ENCODE measurements around the gene HECTD1. TPM values are rescaled to one million over a fixed set of nuclear protein-coding genes. Genes with fewer than 3 reads are reported as not detected.

The HECTD1 gene
- polyA plus RNA-seq, 1 of the 3 experiments (the other 2 are of a cell fraction) = 43.2 TPM

- WGBS (ENCODE audit: low lambda C conversion rate) = 98% methylated on average over 6 of the region's 6 CpGs
- Histone ChIP-seq H3K36me3 (replicated peaks in 1 of 2; ENCODE audit: control insufficient read depth in 1 of 2, insufficient read depth in 2 of 2, low read length in 1 of 2) (peaks cover 71 to 83% of the 10 kb centered on the region in 2 experiments), H2AFZ (ENCODE audit: low read depth) (no peak overlapping the region), H4K20me1 (ENCODE audit: insufficient read depth) (no peaks in the 10 kb centered on the region), H3K4me1 (ENCODE audit: control insufficient read depth in 1 of 2, insufficient read depth in 2 of 2, low read depth in 1 of 2, low read length in 1 of 2) (no peaks in the 10 kb centered on the region), H3F3A (replicated peaks; ENCODE audit: insufficient read depth) (no peaks in the 10 kb centered on the region), H3K4me2 (no peak overlapping the region), H3K4me3 (ENCODE audit: low read depth in 2 of 2, low read length in 1 of 2) (no peak overlapping the region), H3K27ac (ENCODE audit: low read depth in 2 of 2, low read length in 1 of 2) (no peak overlapping the region), H3K79me2 (ENCODE audit: insufficient read depth) (no peaks in the 10 kb centered on the region), H3K9ac (no peak overlapping the region), H3K27me3 (ENCODE audit: insufficient read depth) (no peaks in the 10 kb centered on the region), H3K9me2 (no peaks in the 10 kb centered on the region), H3K9me3 (no peaks in the 10 kb centered on the region)
- POLR2A ChIA-PET = no interaction called here
- DNase-seq = no peak
- CTCF ChIA-PET = interaction anchor here (1.5 to 1.8 kb wide), 2 partner anchors 9 to 35 kb away, joined by 3 read pairs; no protein-coding TSS in a partner anchor
- TF ChIP-seq EZH2phosphoT487 (IDR thresholded peaks at IDR 0.05; ENCODE audit: borderline replicate concordance, low read depth) = no peak
- TF ChIP-seq EP300 (IDR thresholded peaks at IDR 0.05; ENCODE audit: borderline replicate concordance in 1 of 2, low read depth in 1 of 2, low read length in 1 of 2) = no peak
- TF ChIP-seq SIN3A (IDR thresholded peaks at IDR 0.05; ENCODE audit: borderline replicate concordance, low read depth, low read length) = no peak
- no peak for TF ChIP-seq GATA2 (CRISPR knock-in tag; IDR thresholded peaks at IDR 0.05)
- no peak for TF ChIP-seq TAF1 (IDR thresholded peaks at IDR 0.05; ENCODE audit: borderline replicate concordance, low read depth, low read length)
- TF ChIP-seq MEF2A (IDR thresholded peaks at IDR 0.05; ENCODE audit: borderline replicate concordance, low read depth) = no peak
- TF ChIP-seq MXI1 (IDR thresholded peaks at IDR 0.05; ENCODE audit: low read depth, low read length) = no peak
- TF ChIP-seq YY1 (IDR thresholded peaks at IDR 0.05; ENCODE audit: low read depth) = no peak
- no peak for TF ChIP-seq SMC3 (IDR thresholded peaks at IDR 0.05; ENCODE audit: low read depth, low read length)
- no peak for TF ChIP-seq FOSL2 (IDR thresholded peaks at IDR 0.05; ENCODE audit: borderline replicate concordance, low read depth)
- TF ChIP-seq POLR2AphosphoS5 (IDR thresholded peaks at IDR 0.05; ENCODE audit: low read depth, low read length) = no peak
- TF ChIP-seq TCF12 (IDR thresholded peaks at IDR 0.05) = no peak
- TF ChIP-seq USF1 (IDR thresholded peaks at IDR 0.05; ENCODE audit: borderline replicate concordance, low read depth) = no peak
These were observed 82.4 kb downstream of the HECTD1 start for GRCh38 chr14:31125231-31125630.

- 98% methylated on average over 3 of the region's 3 CpGs for WGBS (ENCODE audit: low lambda C conversion rate)
- peaks cover 69 to 82% of the 10 kb centered on the region in 2 experiments for H3K36me3 ChIP-seq (replicated peaks in 1 of 2; ENCODE audit: control insufficient read depth in 1 of 2, insufficient read depth in 2 of 2, low read length in 1 of 2)
- CTCF ChIA-PET = interaction anchor here (1.8 kb wide), 1 partner anchor 36 kb away, joined by 3 read pairs; no protein-coding TSS in a partner anchor
These were observed 83.4 kb downstream of the HECTD1 start for GRCh38 chr14:31124197-31124596.

More at GRCh38 chr14:31124197-31124596, 83.4 kb downstream of the HECTD1 start:
- Histone ChIP-seq H3K9me2 (no peaks in the 10 kb centered on the region), H3K4me3 (ENCODE audit: low read depth in 2 of 2, low read length in 1 of 2) (no peak overlapping the region), H3F3A (replicated peaks; ENCODE audit: insufficient read depth) (no peaks in the 10 kb centered on the region), H3K27me3 (ENCODE audit: insufficient read depth) (no peaks in the 10 kb centered on the region), H3K79me2 (ENCODE audit: insufficient read depth) (no peaks in the 10 kb centered on the region), H4K20me1 (ENCODE audit: insufficient read depth) (no peaks in the 10 kb centered on the region), H3K9me3 (no peaks in the 10 kb centered on the region), H2AFZ (ENCODE audit: low read depth) (no peak overlapping the region), H3K9ac (no peak overlapping the region), H3K4me1 (ENCODE audit: control insufficient read depth in 1 of 2, insufficient read depth in 2 of 2, low read depth in 1 of 2, low read length in 1 of 2) (no peaks in the 10 kb centered on the region), H3K27ac (ENCODE audit: low read depth in 2 of 2, low read length in 1 of 2) (no peak overlapping the region), H3K4me2 (no peak overlapping the region)
- DNase-seq = no peak
- no peak for TF ChIP-seq ELF1 (IDR thresholded peaks at IDR 0.05)
- TF ChIP-seq MAX (IDR thresholded peaks at IDR 0.05; ENCODE audit: low read depth) = no peak
- no peak for TF ChIP-seq CHD2 (IDR thresholded peaks at IDR 0.05; ENCODE audit: low read length, partially characterized antibody)
- no peak for TF ChIP-seq NFIC (IDR thresholded peaks at IDR 0.05; ENCODE audit: borderline replicate concordance)
- TF ChIP-seq EZH2phosphoT487 (IDR thresholded peaks at IDR 0.05; ENCODE audit: borderline replicate concordance, low read depth) = no peak
- no peak for TF ChIP-seq NRF1 (IDR thresholded peaks at IDR 0.05; ENCODE audit: low read depth, low read length)
- TF ChIP-seq FOXM1 (IDR thresholded peaks at IDR 0.05; ENCODE audit: low read depth) = no peak
- no peak for TF ChIP-seq TEAD4 (IDR thresholded peaks at IDR 0.05; ENCODE audit: borderline replicate concordance, insufficient read depth)
- TF ChIP-seq JUND (IDR thresholded peaks at IDR 0.05) = no peak
- TF ChIP-seq REST (IDR thresholded peaks at IDR 0.05; ENCODE audit: low read depth, low read length) = no peak
- no peak for TF ChIP-seq POLR2AphosphoS5 (IDR thresholded peaks at IDR 0.05; ENCODE audit: low read depth, low read length)
- POLR2A ChIA-PET = no interaction called here
